ENCODE measurements around the gene BSG. TPM values are rescaled to one million over a fixed set of nuclear protein-coding genes. Genes with fewer than 3 reads are reported as not detected.
A peak's percentile ranks its signal among the peaks of the same experiment; 100 is the strongest.
"Not testable (repeated sequence)": the region's sequence is repeated elsewhere in the genome, so short reads cannot be mapped to it uniquely, and the experiment has no call there.

BSG gene
- total RNA-seq, 1 donor from 2014 or later = 234 TPM

DNA sequence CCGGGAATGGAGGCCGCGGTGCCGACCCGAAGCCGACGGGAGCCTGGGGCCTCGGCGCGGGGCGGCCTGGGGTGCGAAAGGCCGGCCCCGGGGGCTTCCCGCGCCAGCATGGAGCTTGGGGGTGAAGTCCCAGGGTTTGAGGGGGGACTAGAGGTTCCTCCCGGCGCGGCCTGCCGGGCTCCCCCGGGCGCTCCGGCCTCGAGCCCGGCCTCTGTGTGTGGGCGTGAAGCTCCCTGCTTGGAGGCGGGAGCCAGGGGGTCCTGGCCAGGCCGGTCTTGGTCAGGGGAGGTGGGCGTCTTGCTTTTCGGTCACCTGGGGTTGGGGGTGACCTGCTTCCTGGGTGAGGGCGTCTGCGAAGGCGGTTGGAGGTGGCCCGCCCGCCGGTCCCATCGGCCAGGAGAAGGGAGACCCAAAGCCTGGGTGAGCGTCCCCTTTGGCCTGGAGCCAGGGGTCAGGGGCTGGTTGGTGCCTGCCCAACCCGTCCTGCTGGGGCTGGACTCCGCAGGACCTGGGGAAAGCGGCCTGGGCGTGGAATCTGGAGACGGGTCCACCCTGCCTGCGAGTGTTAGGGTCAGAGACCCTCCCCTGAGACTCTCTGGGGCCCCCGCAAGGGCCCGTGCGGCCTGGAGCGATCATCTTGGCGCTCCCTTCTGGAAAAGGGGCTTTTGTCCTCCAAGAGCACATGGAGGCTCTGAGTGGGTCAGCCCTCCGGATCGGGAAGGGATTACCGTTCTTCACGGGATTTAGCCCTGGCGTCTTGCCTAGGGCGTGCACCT, 535 bp downstream of the BSG start:
- peak; percentile 74 for DNase-seq (ENCODE audit: low spot score)

DNA sequence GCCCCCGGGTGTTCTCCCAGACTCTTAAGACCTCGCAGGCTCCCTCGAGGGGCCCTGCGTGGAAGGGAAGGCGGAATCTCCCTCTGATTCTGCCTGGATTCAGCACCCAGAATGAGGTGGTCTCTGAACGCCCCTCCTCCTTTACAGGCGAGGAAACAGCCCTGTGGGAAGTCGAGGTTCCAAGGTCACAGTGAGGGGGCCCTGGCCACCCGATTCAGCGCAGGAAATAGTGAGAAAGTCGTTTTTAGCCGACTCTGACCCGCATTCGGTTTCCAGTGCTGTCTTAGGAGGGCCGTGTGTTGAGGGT, 1.1 kb downstream of the BSG start:
- no peak for DNase-seq (ENCODE audit: low spot score)

DNA sequence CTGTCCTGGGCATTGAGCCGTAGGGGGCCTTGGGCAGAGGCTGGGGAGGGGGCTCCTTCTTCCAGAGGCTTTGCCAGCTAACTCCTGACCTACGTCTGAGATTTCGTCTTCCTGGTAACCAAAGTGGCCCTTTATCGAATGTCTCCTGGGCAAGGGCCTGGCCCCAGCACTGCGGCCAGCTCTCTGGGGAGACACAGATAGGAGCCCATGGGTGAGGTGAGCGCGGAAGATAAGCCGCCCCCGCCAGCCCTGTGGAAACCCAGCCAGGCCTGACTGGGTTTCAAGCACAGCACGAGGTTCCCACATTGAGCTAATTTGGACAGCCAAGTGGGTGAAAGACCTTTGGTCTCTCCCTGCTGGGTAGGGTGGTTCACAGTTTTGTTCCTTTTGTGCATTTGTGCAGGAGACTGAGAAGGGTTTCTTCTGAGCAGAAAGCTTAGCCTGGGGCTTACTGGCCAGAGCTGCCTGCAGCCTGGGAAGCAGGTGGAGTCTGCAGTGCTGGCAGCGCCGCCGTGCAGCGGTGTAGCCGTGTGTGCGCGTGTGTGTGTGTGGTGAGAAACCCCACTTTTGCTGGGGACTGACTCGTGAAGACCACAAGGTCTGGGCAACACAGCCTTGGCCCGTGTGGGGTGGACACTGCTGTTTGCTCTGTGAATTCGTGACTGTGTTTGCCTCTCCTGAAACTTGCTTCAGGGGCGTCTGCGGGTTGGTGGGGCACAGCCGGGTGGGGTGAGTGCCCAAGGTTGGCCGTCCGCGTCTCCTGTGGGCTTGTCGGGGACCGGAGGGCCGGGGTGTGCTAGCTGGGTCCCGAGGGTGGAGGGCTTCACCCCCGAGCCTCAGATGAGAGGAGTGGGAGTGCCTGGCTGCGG, 2.5 kb downstream of the BSG start:
- peak; percentile 51 for DNase-seq (ENCODE audit: low spot score)

DNA sequence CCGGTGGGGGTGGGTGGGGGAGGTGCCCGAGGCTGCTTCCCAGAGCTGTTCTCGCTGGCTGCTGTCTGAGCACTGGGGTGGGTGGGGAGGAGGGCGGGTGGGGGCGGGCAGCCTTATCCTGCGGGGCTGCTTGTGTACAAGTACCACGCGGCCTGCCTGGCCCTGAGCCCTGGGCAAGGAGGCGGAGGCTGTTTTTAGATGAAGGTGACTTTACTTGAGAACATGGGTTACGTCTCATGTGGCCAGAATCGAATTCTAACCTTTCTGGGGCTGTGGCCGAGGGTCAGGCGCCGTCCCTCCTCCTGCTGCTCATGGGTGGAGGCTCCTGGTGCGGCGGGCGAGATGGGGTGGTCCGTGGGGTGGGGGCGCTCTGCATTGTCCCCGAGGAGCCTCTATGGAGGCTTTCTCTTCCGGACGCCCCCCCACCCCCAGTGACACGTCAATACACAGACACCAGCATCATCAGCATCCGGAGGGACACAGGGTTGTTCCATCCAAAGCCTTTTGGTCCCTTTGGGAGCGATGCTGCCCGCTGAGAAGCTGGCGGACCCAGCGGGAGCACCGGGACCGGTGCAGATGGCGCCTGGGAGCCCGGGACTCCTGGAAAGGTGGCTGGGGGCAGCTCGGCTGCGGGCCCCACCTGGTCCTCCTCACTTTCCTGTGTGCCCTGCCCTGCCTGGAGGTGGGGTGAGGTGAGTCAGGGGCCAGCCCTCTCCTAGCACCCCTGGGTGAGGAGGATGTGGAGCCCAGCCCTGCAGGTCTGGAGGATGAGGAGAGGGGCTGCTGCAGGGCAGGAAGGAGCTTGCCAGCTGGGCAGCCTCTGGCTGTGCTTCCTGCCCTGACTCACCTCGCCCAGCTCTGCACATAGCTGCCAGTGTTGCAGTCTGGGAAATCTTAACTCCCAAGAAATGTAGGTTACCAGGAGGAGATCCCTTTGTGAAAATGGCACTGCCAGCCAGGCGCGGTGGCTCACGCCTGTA, 3.4 kb downstream of the BSG start:
- DNase-seq (ENCODE audit: low spot score) = peak; percentile 26

DNA sequence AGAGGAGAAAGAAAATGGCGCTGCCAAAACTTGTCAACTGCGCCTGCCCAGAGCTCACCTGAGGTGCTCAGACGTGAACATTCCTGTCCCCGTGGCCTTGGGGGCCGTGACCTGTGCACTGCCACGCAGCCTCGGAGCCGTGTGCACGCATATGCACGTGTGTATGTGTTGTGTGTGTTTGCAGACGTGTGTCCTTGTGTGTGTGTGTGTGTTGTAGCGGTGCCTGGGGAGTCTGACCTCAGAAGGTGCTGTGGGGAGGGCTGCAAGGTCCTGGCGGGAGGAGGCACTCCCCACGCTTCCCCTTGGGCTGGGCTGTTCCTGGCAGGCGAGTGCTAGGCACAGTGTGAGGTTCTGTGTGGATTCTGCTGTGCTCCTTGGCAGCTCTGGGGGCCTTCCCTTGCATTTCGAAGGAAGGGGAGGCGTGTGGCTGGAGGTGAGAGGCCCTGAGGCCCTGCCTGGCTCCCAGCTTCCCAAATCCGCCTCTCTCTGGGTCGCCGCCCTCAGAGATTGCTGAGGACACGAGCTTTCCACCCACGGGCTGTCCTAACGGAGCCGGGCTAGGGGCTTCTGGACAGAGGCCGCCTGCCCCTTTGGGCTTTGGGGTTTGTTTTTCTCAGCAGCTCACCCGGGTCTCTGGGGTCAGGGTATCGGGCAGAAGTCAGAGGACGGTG, 4.5 kb downstream of the BSG start:
- no peak for DNase-seq (ENCODE audit: low spot score)

DNA sequence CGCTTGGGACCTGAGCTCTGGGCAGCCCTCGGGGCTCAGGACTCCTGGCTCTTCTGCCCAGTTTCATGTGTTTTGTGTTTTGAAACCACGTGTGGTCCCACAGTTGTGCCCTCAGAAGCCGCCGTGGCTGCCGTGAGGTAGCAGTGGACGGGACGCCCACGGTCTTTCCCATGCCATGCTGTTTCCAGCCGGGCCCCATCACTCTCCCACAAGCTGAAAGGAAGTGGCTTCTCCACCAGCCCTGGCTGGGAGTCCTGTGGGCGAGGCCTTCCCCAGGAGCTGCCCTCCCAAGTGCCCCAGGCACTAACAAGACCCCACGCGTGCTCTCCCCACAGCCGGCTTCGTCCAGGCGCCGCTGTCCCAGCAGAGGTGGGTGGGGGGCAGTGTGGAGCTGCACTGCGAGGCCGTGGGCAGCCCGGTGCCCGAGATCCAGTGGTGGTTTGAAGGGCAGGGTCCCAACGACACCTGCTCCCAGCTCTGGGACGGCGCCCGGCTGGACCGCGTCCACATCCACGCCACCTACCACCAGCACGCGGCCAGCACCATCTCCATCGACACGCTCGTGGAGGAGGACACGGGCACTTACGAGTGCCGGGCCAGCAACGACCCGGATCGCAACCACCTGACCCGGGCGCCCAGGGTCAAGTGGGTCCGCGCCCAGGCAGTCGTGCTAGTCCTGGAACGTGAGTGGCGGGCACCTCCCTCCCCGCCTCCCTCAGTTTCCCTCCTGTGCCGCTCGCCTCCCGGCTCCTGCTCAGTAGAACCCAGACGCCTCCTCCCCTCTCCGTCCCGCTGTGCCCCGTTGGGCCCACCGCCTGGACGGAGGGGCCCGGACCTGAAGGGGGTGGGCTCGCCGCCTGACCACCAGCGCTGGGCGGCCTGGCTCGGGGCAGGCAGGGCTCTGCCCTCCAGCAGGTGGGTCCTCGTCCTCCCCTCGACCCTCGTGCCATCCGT, 5.3 kb downstream of the BSG start:
- DNase-seq (ENCODE audit: low spot score) = no peak

DNA sequence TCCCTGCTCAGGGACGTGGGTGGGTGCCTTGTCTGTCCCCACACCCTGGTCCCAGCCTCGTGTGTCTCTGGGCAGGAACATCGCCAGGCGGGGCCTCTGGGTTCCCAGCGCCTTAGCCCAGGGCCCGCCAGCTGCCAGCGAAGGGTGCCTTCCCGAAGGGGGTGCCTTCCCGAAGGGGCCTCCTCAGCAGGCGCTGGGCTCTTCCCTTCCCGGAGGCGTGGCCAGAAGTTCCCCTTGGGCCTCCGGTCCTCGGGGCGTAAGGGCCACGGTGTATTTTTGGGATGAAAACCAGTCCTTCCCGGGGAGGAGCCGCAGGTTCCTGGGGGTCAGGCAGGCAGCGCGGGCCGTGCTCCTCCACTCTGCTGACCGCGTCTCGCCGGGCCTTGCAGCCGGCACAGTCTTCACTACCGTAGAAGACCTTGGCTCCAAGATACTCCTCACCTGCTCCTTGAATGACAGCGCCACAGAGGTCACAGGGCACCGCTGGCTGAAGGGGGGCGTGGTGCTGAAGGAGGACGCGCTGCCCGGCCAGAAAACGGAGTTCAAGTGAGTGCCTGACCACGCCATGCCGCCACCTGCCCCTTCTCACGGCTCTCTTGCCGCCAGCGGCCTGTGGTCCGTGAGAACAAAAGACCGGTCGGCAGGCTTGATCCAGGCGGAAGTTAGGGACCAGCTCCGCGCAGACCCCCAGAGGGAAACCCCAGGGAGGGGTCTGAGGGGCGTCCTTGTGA, 6.9 kb downstream of the BSG start:
- no peak for DNase-seq (ENCODE audit: low spot score)

DNA sequence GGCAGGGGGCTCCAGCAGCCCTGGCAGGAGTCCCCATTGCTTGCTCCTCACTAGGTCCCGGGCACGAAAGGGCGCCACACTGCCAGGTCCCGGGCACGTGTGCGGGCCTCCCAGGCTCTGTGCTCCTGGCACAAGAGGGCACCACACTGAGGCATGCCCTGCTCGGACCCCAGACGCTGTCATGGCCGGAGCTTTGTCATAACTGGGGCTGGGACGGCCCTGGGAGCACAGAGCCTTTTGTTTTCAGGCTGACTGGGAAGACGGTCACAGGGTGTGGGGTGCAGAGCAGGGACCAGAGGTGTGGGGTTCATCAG, 7.4 kb downstream of the BSG start:
- no peak for DNase-seq (ENCODE audit: low spot score)

DNA sequence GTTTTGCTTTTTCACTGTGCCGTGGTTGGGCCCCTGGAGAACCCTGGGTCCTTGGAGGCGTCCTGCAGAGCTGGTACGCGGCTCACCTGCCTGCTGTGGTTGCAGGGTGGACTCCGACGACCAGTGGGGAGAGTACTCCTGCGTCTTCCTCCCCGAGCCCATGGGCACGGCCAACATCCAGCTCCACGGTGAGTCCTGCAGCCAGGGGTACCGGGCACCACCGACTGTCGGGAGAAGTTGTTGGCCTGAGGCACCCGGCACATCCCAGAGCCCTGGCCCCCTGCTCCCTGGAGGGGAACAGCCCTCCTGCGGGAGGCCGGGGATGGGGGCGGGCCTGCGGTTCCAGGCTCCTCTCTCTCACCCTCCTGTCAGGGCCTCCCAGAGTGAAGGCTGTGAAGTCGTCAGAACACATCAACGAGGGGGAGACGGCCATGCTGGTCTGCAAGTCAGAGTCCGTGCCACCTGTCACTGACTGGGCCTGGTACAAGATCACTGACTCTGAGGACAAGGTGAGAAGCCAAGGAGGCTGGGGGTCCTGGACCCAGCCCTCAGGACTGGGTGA, 8.0 kb downstream of the BSG start:
- no peak for DNase-seq (ENCODE audit: low spot score)

DNA sequence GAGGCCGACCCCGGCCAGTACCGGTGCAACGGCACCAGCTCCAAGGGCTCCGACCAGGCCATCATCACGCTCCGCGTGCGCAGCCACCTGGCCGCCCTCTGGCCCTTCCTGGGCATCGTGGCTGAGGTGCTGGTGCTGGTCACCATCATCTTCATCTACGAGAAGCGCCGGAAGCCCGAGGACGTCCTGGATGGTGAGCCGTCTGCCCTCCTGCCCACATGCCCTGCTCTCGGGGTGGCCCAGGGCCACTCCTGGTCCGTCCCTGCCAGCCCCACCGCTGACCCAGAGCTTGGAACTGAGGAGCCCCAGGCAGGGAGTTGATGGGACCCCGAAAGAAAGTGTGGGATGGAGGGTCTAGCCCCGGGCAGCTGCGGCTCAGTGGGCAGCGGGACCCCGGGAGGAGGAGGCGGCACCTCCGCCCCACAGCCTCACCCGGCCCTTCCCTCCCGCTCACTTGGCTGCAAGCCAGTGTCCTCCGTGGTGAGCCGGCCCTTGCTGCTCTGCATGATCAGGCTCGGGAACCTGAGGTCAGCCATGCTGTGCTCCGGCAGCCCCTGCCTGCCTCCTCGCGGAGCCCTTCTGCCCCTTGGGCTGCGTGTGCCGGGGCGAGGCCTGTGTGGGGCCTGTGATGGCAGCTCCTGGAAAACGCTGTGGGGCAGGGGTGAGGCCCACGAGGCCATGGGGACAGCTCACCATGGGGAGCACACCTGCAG, 9.2 kb downstream of the BSG start:
- no peak for DNase-seq (ENCODE audit: low spot score)

DNA sequence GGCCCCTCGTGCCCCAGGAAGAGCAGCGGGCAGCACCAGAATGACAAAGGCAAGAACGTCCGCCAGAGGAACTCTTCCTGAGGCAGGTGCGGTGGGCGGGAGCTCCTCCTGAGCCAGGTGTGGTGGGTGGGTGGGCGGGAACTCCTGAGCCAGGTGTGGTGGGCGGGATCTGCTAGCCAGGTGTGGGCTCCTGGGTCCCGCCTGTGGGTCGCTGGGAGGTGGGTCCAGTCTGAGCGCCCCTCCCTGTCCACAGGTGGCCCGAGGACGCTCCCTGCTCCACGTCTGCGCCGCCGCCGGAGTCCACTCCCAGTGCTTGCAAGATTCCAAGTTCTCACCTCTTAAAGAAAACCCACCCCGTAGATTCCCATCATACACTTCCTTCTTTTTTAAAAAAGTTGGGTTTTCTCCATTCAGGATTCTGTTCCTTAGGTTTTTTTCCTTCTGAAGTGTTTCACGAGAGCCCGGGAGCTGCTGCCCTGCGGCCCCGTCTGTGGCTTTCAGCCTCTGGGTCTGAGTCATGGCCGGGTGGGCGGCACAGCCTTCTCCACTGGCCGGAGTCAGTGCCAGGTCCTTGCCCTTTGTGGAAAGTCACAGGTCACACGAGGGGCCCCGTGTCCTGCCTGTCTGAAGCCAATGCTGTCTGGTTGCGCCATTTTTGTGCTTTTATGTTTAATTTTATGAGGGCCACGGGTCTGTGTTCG, 10.3 kb downstream of the BSG start:
- no peak for DNase-seq (ENCODE audit: low spot score)

DNA sequence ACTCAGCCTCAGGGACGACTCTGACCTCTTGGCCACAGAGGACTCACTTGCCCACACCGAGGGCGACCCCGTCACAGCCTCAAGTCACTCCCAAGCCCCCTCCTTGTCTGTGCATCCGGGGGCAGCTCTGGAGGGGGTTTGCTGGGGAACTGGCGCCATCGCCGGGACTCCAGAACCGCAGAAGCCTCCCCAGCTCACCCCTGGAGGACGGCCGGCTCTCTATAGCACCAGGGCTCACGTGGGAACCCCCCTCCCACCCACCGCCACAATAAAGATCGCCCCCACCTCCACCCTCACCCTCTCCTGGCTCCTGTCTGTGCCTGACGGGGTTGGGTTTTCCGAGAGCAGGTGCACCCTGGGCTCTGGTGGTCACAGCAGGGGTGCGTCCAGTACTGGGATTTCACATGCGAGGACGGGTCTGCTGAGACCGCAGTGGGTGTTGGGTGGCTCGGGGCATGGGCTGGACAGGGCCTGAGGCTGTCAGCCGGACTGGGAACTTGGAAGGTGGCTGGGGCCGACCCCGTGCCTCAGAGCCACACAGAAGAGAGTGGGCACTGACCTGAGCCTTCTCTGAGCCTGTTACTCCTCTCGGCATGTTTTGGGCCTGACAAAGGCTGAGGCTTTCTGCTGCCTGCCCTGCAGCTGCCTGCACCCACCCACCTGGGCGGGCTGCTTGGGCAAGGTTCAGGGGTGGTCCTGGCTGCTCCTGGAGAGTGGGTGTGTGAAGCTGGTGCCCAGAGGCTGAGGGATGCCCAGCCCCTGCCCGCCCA, 11.0 kb downstream of the BSG start:
- DNase-seq (ENCODE audit: low spot score) = no peak

DNA sequence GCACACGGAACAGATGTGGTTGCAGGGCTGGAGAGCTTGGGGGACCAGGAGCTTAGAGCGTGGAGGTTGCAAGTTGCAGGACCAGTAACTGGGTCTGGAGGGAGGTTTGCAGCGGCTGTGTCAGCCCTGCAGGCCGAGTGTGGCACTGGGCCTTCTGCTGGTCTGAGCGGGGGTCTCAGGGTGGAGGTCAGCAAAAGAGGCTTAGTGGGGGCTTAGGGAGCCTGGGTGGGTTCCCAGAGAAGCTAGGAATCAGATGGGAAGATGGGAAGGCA, 11.5 kb downstream of the BSG start:
- DNase-seq (ENCODE audit: low spot score) = no peak

DNA sequence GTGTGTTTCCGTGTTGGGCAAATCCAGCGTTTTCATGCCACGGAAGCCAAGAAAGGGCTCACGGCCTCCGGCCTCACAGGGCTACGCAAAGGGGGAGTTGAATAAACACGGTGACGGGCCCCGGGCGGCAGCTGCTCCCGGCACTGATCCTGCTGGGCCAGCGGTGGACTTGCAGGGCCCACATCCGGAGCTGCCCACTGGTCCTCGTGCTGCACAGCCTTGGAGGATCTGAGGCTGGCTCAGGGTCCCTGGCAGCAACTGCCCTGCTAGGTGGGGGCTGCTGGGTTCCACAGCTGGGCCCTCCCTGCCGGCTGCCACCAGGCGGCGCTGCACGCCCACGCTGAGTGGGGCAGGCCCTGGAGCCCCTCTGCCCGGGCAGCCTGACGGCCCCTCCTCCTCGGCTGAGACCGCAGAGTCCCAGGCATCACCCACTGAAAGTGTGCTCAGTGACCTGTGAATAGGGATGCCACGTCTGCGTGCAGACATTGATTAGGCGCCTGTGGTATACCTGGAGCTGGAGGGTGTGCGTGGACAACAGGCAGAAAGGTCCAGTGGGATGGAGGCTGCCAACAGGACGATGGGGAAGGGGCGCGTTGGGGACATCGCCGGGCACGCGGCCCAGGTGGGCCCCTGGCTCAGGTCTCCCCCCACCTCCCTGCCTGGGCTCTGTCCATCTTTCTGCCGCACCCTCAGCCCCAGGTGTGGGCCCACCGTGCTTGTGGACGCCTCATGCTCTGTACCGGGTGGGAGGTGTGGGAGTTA, 12.0 kb downstream of the BSG start:
- no peak for DNase-seq (ENCODE audit: low spot score)

DNA sequence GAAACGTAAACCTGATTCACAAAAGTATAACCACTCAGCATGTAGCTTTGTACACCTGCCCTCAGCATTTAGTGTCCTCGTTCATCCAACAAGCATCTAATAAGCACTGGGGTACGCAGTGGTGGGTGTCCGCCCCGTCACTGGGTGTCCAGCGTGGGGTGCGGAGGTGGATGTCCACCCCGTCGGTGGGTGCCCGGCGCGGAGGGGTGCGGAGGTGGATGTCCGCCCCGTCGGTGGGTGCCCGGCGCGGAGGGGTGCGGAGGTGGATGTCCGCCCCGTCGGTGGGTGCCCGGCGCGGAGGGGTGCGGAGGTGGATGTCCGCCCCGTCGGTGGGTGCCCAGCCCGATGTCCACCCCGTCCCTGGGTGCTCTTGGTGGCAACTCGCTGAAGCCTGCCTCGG, 12.8 kb downstream of the BSG start:
- not testable (repeated sequence) for DNase-seq (ENCODE audit: low spot score)

DNA sequence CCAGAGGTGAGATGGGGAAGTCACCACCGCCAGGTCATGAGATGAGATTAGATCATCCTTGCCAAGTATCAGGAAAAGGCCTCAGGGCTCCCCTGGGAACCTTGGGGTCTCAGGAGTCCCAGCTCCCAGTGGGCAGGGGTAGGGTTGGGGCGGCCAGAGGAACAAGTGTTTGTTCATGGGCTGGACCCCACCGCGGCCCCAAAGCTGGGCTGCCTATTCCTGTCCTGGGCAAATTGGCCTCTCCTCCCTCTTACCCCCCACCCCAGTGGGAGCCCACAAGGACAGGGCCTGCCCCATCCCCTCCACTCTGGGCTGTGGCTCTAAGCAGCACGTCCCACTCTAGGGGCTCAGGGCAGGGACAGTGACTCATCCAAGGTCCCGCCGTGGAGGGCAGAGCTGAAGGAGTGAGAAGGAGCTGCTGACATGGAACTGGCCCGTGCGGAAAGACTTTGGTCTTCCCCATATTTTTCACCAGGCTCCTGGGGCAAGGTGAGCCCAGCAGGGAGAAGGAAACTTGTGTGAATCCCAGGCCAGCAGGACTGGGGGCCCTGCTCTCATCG, 13.2 kb downstream of the BSG start:
- no peak for DNase-seq (ENCODE audit: low spot score)

Data from umbilical cord (tissue), 2 donors.